Kidney tubule cell (primary cell): ENCODE measurements around the gene EIF4A3.
A peak's percentile ranks its signal among the peaks of the same experiment; 100 is the strongest.

Source experiments
- DNase-seq: peaks from one replicate; pipeline ENCODE4 v3.0.0-alpha.2; 2018; ENCODE audit warnings: low spot score

Gene EIF4A3

DNA sequence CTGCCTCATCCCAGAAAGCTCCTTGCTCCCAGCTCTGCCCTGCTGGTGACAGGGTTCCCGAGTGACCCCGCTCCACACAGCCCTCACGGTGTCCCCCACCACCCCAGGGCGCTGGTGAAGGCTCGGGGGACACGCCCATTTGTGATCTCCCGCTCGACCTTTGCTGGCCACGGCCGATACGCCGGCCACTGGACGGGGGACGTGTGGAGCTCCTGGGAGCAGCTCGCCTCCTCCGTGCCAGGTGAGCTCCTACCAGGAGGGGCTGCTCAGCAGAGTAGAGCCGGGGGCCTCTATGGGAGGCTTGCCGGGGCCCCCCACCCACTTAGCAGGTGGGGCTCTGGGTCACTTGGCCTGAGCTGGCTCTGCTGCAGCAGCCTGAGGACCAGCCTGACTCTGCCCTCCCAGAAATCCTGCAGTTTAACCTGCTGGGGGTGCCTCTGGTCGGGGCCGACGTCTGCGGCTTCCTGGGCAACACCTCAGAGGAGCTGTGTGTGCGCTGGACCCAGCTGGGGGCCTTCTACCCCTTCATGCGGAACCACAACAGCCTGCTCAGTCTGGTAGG lies 34.4 kb downstream of the EIF4A3 start:
- no peak for DNase-seq

DNA sequence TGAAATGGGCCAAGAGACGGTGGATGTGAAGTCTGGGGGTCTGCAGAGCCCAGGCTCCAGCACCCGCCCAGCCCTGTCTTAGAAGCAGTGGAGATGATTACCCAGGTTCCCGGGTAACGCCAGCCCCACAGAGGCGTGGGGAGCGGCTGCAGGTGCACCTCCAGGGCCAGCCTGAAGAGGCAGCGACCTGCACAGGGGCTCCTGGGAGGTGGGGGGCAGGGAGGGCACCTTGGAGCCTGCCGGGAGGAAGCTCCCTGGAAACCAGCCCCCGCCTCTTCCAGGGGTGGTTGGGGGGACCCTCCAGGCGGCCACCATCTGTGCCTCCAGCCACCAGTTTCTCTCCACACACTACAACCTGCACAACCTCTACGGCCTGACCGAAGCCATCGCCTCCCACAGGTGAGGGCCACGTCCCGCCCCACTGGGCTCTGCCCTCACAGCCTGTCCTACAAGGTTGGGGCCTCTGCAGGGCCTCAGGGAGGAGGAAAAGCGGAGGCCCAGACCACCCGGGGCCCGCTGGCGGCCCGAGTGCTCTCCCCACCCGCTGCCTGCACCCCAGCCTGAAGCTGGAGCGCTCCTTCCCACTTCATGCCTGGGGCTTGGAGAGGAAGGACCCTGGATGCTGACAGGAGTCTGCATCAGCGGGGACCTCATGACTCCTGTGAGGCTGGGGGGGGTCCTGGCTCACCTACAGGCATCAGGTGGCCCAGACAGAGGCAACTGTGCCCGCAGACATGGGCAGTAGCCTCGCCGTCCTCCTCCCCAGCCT lies 35.0 kb downstream of the EIF4A3 start:
- no peak for DNase-seq

GRCh38 chr17:80110927-80111701 lies 35.8 kb downstream of the EIF4A3 start:
- DNase-seq = no peak

DNA sequence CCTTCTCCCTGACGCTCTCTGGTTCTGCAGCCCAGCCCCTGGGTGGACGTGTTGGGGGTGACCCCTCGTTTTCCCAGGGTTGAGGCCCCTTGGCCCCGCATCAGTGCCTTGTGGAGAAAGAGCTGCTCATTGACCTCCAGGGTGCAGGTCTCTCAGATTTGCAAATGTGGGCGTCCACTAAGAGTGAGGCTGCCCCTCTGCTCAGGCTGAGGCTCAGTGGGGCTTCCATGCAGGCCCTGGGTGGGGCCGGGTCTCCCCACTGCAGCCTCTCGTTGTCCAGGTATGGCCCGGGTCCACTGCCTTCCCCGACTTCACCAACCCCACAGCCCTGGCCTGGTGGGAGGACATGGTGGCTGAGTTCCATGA lies 36.5 kb downstream of the EIF4A3 start:
- DNase-seq = no peak

DNA sequence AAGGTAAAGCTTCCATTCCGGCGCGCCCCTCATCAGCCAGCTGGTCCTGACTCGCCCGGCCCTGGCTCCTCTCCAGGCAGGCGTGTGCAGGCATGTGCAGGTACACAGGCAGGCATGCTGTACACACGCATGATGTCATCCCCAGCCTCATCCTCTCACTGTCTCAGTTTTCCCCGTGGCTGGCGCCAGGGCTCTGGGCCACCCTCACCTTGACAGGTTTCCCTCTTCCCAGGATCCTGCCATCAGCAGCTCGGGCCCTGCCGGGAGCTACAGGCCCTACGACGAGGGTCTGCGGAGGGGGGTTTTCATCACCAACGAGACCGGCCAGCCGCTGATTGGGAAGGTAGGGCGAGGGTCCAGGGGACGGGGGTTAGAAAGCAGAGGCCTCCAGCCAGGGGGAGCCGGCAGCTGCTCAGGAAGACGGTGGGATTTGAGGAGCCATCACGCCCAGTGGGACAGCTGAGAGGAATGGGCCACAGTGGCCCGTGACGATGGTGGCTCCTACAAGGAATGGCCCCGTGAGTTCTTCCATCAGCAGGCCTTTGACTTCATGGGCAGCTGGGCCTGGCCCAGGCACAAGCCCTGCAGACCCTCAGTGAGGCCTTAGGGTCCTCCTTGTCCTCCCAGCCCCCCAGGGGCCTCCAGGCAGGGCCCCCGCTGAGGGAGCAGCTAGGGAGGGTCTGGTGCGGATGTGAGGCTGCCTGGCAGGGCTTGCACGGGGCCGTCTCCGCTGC lies 37.0 kb downstream of the EIF4A3 start:
- no peak for DNase-seq

DNA sequence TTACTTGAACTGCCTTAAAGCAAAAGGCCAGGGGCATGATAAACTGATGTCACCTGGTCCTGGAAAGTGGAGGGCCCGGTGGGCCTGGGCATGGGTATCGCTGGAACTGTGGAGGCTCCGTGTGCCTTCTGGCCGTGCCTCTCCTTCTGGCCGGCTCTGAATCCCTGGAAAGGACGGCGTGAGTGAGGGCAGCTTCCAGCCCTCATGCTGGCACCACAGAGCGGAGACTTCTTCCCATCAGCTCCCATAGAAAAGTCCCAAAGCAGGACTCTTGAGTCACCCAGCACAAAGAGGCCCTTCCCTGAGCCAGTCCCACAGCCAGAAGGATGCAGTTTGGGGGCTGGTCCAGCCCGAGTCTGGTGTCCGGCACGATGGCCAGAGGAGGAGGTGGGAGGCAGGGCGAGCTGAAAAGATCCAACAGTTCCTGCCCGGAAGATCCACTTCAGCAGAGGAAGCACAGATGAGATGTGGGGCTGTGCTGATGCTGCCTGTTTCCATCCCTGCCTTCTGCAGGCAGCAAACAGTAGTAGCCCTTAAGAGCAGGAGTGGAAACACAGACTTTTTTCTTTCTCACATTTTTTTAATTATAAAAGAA lies 37.8 kb downstream of the EIF4A3 start:
- DNase-seq = no peak

GRCh38 chr17:80108036-80108971 lies 38.6 kb downstream of the EIF4A3 start:
- no peak for DNase-seq

GRCh38 chr17:80107231-80108021 lies 39.5 kb downstream of the EIF4A3 start:
- no peak for DNase-seq

DNA sequence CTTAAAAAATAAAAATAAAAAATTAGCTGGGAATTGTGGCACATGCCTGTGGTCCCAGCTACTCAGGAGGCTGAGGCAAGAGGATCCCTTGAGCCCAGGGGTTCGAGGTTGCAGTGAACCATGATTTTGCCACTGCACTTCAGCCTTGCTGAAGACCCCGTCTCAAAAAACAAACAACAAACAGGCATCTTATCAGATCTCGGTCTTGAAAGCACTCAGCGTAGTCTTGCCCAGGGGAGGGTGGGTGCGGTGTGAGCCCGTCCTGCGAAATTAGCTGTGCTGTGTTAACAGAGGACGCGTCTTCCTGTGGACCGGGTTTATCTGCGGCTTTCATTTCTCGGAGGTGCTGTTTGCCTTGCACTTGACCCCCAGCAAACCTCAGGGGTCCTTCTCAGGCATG lies 40.2 kb downstream of the EIF4A3 start:
- DNase-seq = no peak

DNA sequence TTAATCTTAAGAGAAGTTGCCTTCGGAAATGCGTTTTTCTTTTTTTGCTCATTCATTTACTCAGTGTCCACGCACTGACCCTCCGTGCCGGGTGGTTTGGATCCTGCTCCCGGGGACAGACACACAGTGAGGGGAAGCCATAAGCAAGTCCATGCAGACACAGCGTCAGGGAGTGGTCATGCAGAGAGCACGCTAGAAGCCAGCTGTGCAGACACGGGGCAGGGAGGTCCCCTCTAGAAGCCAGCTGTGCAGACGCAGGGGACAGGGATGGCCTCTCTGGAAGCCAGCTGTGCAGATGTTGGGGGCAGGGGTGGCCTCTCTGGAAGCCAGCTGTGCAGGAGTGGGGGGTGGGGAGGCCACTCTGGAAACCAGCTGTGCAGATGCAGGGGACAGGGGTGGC lies 40.8 kb downstream of the EIF4A3 start:
- no peak for DNase-seq

GRCh38 chr17:80105762-80106161 lies 41.2 kb downstream of the EIF4A3 start:
- DNase-seq = no peak

DNA sequence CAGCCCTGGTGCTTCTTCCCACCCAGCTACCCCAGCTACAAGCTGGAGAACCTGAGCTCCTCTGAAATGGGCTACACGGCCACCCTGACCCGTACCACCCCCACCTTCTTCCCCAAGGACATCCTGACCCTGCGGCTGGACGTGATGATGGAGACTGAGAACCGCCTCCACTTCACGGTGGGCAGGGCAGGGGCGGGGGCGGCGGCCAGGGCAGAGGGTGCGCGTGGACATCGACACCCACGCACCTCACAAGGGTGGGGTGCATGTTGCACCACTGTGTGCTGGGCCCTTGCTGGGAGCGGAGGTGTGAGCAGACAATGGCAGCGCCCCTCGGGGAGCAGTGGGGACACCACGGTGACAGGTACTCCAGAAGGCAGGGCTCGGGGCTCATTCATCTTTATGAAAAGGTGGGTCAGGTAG lies 42.0 kb downstream of the EIF4A3 start:
- DNase-seq = no peak

GRCh38 chr17:80104321-80104955 lies 42.5 kb downstream of the EIF4A3 start:
- peak; percentile 30 for DNase-seq

DNA sequence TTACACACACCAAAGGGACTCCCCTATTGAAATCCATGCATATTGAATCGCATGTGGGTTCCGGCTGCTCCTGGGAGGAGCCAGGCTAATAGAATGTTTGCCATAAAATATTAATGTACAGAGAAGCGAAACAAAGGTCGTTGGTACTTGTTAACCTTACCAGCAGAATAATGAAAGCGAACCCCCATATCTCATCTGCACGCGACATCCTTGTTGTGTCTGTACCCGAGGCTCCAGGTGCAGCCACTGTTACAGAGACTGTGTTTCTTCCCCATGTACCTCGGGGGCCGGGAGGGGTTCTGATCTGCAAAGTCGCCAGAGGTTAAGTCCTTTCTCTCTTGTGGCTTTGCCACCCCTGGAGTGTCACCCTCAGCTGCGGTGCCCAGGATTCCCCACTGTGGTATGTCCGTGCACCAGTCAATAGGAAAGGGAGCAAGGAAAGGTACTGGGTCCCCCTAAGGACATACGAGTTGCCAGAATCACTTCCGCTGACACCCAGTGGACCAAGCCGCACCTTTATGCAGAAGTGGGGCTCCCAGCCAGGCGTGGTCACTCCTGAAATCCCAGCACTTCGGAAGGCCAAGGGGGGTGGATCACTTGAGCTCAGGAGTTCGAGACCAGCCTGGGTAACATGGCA lies 43.4 kb downstream of the EIF4A3 start:
- no peak for DNase-seq

- DNase-seq = no peak
These were observed 44.1 kb downstream of the EIF4A3 start for GRCh38 chr17:80102664-80103448.

- peak; percentile 39 for DNase-seq
These were observed 44.8 kb downstream of the EIF4A3 start for GRCh38 chr17:80101946-80102663.
